Vagina (tissue), 2 donors: Measurements from ENCODE around the gene NAA15. TPM values are rescaled to one million over a fixed set of nuclear protein-coding genes. Genes with fewer than 3 reads are reported as not detected.
"Not testable (repeated sequence)": the region's sequence is repeated elsewhere in the genome, so short reads cannot be mapped to it uniquely, and the experiment has no call there.

Experiments
- DNase-seq, 2 donors: peaks; one replicate each; pipeline ENCODE4 v3.0.0-alpha.2; 2017; ENCODE audit errors: extremely low spot score in 2 of 2
- H3K27ac ChIP-seq: fragments of 200-600 bp; sonication (generic); one replicate; pipeline ENCODE4 v1.5.1; 2019
- H3K27me3 ChIP-seq: fragments of 200-600 bp; sonication (generic); one replicate; pipeline ENCODE4 v1.5.1; 2019
- H3K36me3 ChIP-seq, 2 donors: fragments of 200-600 bp; sonication (generic); one replicate each; pipeline ENCODE4 v1.5.1; 2017 to 2019
- H3K4me1 ChIP-seq: fragments of 200-600 bp; sonication (generic); one replicate; pipeline ENCODE4 v1.5.1; 2019
- H3K4me3 ChIP-seq, 2 donors: fragments of 200-600 bp; sonication (generic); 1 replicate in 1 of 2; 2 replicates in 1 of 2; pipeline ENCODE4 v1.5.1; 2016 to 2019
- H3K9me3 ChIP-seq: fragments of 200-600 bp; sonication (generic); one replicate; pipeline ENCODE4 v1.5.1; 2019
- CTCF ChIP-seq, 3 experiments: fragments of 450-650 bp in 2 of 3; fragments of 200-600 bp in 1 of 3; sonication (generic) in 1 of 3; IDR thresholded peaks; one replicate each; pipeline ENCODE4 v1.5.1; 2017 to 2019; ENCODE audit warnings: antibody characterized with exemption in 3 of 3, mild to moderate bottlenecking in 2 of 3, moderate library complexity in 2 of 3
- POLR2A ChIP-seq, 2 donors: fragments of 450-650 bp; IDR thresholded peaks; one replicate each; pipeline ENCODE4 v1.6.1; 2017; ENCODE audit warnings: antibody characterized with exemption in 2 of 2, mild to moderate bottlenecking in 2 of 2, moderate library complexity in 2 of 2
- POLR2AphosphoS5 ChIP-seq, 2 donors: sonication (generic); formaldehyde crosslinking; IDR thresholded peaks; one replicate each; pipeline ENCODE4 v1.9.0; 2017; ENCODE audit warnings: antibody characterized with exemption in 2 of 2, mild to moderate bottlenecking in 2 of 2, low read depth in 1 of 2; ENCODE audit not compliant: insufficient read depth in 1 of 2
- intact Hi-C: fragments of 100-400 bp; cut with DNase I; formaldehyde crosslinking; loops from one replicate; pipeline ENCODE4 v1.15.1; 2023
- total RNA-seq: library from RNA; depleted of rRNA; stranded (reverse); fragments of >200 nt; gene quantifications from one replicate; pipeline ENCODE4 v1.2.3, GENCODE V29; 2016

NAA15 gene
- 35.1 TPM for total RNA-seq

GRCh38 chr4:139301113-139301820 lies at the start of gene NAA15:
NAA15 (plus strand) TSS chr4:139301505; CDS start chr4:139301778, 273 bp downstream.
- peaks cover 36% of the 10 kb centered on the region for H3K4me1 ChIP-seq
- H3K9me3 ChIP-seq = no peaks in the 10 kb centered on the region
- intact Hi-C loops = loop anchor here (5.0 kb wide), 1 partner anchor 124 kb away; the partner anchor contains the start of gene ELF2
- peak within 1 kb of the TSS; percentile 68 to 94 for H3K4me3 ChIP-seq
- peak; percentile 97 to 98 for DNase-seq
- no peaks in the 10 kb centered on the region for H3K27me3 ChIP-seq
- peak within 1 kb of the TSS; percentile 89 for H3K27ac ChIP-seq
- TF ChIP-seq POLR2AphosphoS5 (IDR thresholded peaks at IDR 0.05; ENCODE audit: insufficient read depth in 1 of 2, low read depth in 1 of 2) (peak; percentile 94 to 98), CTCF (IDR thresholded peaks at IDR 0.05) (no peak), POLR2A (IDR thresholded peaks at IDR 0.05) (peak in 1 of 2 donors; percentile 50)
- H3K36me3 ChIP-seq = no peaks in the 10 kb centered on the region

- H3K9me3 ChIP-seq = no peaks in the 10 kb centered on the region
- H3K27me3 ChIP-seq = no peaks in the 10 kb centered on the region
- no peaks in the 10 kb centered on the region for H3K4me1 ChIP-seq
- no peak for DNase-seq
- no peak for TF ChIP-seq POLR2A (IDR thresholded peaks at IDR 0.05)
- no peak for TF ChIP-seq POLR2AphosphoS5 (IDR thresholded peaks at IDR 0.05; ENCODE audit: insufficient read depth in 1 of 2, low read depth in 1 of 2)
- no peaks in the 10 kb centered on the region for H3K36me3 ChIP-seq
- H3K27ac ChIP-seq = no peak overlapping the region
- H3K4me3 ChIP-seq = no peak overlapping the region
- intact Hi-C loops = no loop called here
These were observed 48.3 kb upstream of the NAA15 start for GRCh38 chr4:139253046-139253445.

GRCh38 chr4:139253713-139254112 lies 47.6 kb upstream of the NAA15 start:
- H3K36me3 ChIP-seq = no peaks in the 10 kb centered on the region
- H3K27me3 ChIP-seq = no peaks in the 10 kb centered on the region
- intact Hi-C loops = no loop called here
- no peaks in the 10 kb centered on the region for H3K9me3 ChIP-seq
- no peak overlapping the region for H3K4me3 ChIP-seq
- H3K27ac ChIP-seq = no peak overlapping the region
- no peak for DNase-seq
- no peaks in the 10 kb centered on the region for H3K4me1 ChIP-seq
- TF ChIP-seq POLR2AphosphoS5 (IDR thresholded peaks at IDR 0.05; ENCODE audit: insufficient read depth in 1 of 2, low read depth in 1 of 2) = no peak
- TF ChIP-seq POLR2A (IDR thresholded peaks at IDR 0.05) = no peak
- no peak for TF ChIP-seq CTCF (IDR thresholded peaks at IDR 0.05)

- intact Hi-C loops, H3K36me3 ChIP-seq, H3K9me3 ChIP-seq, H3K27ac ChIP-seq, DNase-seq, H3K4me1 ChIP-seq, H3K27me3 ChIP-seq, H3K4me3 ChIP-seq: not testable (repeated sequence)
These were observed 45.7 kb upstream of the NAA15 start for GRCh38 chr4:139255581-139255980.

DNA sequence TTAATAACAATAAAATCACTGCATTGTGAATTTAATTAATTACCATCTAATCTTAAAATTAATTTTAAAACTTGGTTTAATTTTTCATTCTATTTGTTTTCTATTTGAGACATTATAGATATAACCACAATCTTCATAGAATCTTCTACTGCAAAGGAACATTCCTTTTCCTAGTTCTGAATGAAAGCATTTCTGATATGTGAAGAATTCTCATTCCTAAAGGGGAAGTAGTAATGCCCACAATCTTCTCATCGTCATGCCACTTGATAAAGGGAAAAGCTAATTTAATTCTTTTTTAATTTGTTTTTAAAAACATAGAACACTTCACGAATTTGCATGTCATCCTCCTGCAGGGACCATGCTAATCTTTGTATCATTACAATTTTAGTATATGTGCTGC lies 45.0 kb upstream of the NAA15 start:
- Histone ChIP-seq H3K4me1 (no peaks in the 10 kb centered on the region), H3K9me3 (no peaks in the 10 kb centered on the region), H3K27me3 (no peaks in the 10 kb centered on the region), H3K36me3 (no peaks in the 10 kb centered on the region), H3K4me3 (no peak overlapping the region), H3K27ac (no peak overlapping the region)
- no peak for TF ChIP-seq POLR2AphosphoS5 (IDR thresholded peaks at IDR 0.05; ENCODE audit: insufficient read depth in 1 of 2, low read depth in 1 of 2)
- TF ChIP-seq CTCF (IDR thresholded peaks at IDR 0.05) = no peak
- no peak for TF ChIP-seq POLR2A (IDR thresholded peaks at IDR 0.05)
- intact Hi-C loops = no loop called here
- no peak for DNase-seq

DNA sequence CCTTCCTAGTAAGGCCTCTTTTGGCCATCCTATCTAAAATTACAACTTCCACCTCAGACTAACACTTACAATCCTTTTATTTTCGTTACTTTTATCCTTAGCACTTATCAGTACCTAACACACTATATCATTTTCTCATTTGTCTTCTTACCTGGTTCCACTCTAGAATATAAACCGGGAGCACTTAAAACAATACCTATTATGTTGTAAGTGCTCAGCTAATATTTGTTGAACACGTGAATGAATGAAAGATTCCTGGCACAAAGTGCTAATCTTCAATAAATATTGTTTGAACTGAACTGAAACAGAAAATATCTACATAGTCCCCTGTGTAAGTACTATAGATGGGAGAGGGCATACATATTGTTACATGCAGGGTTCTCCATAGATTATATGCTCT lies 35.7 kb upstream of the NAA15 start:
- no peak overlapping the region for H3K4me3 ChIP-seq
- no peak for DNase-seq
- no peaks in the 10 kb centered on the region for H3K36me3 ChIP-seq
- no peak overlapping the region for H3K27ac ChIP-seq
- H3K27me3 ChIP-seq = no peaks in the 10 kb centered on the region
- TF ChIP-seq CTCF (IDR thresholded peaks at IDR 0.05) (no peak), POLR2A (IDR thresholded peaks at IDR 0.05) (no peak), POLR2AphosphoS5 (IDR thresholded peaks at IDR 0.05; ENCODE audit: insufficient read depth in 1 of 2, low read depth in 1 of 2) (no peak)
- H3K9me3 ChIP-seq = no peaks in the 10 kb centered on the region
- intact Hi-C loops = no loop called here
- H3K4me1 ChIP-seq = peaks cover 7% of the 10 kb centered on the region
